Endodermal cell (in vitro differentiated cells): ENCODE measurements around the gene PRR5. TPM values are rescaled to one million over a fixed set of nuclear protein-coding genes. Genes with fewer than 3 reads are reported as not detected.

Experiments used
- DNase-seq: peaks from one replicate; pipeline ENCODE4 v3.0.0-alpha.2; 2017
- H3K27ac ChIP-seq: 2 replicates; pipeline ENCODE4 v1.5.1; 2013; ENCODE audit warnings: mild to moderate bottlenecking, low read depth, low read length, moderate library complexity
- H3K27me3 ChIP-seq: 2 replicates; pipeline ENCODE4 v1.6.1; 2013; ENCODE audit warnings: mild to moderate bottlenecking, low read length, moderate library complexity; ENCODE audit not compliant: insufficient read depth, control insufficient read depth, poor library complexity, severe bottlenecking
- H3K36me3 ChIP-seq: 2 replicates; pipeline ENCODE4 v1.7.0; 2013; ENCODE audit warnings: mild to moderate bottlenecking, low read length, moderate library complexity; ENCODE audit not compliant: control insufficient read depth, insufficient read depth
- H3K4me1 ChIP-seq: one replicate; pipeline ENCODE4 v1.7.0; 2013; ENCODE audit warnings: low read length; ENCODE audit not compliant: control insufficient read depth, insufficient read depth
- H3K4me3 ChIP-seq: 2 replicates; pipeline ENCODE4 v1.5.1; 2013; ENCODE audit warnings: mild to moderate bottlenecking, low read length, moderate library complexity
- H3K9ac ChIP-seq: 2 replicates; pipeline ENCODE4 v1.6.1; 2013; ENCODE audit warnings: mild to moderate bottlenecking, low read length, moderate library complexity; ENCODE audit not compliant: poor library complexity, severe bottlenecking; ENCODE audit errors: extremely low read depth
- H3K9me3 ChIP-seq: 2 replicates; pipeline ENCODE4 v1.6.1; 2013; ENCODE audit warnings: mild to moderate bottlenecking, low read length, moderate library complexity; ENCODE audit not compliant: control insufficient read depth
- H3K27ac Mint-ChIP-seq: 2 replicates; pipeline ENCODE4 v1.8.0; 2020; ENCODE audit warnings: mixed read lengths
- H3K27me3 Mint-ChIP-seq: 2 replicates; pipeline ENCODE4 v1.8.0; 2021; ENCODE audit warnings: mild to moderate bottlenecking, mixed read lengths; ENCODE audit not compliant: insufficient read depth
- H3K36me3 Mint-ChIP-seq: 2 replicates; pipeline ENCODE4 v1.8.0; 2020; ENCODE audit warnings: low read depth, mixed read lengths
- H3K4me1 Mint-ChIP-seq: 2 replicates; pipeline ENCODE4 v1.8.0; 2020; ENCODE audit warnings: mixed read lengths
- H3K4me3 Mint-ChIP-seq: 2 replicates; pipeline ENCODE4 v1.8.0; 2020; ENCODE audit warnings: mild to moderate bottlenecking, moderate library complexity, mixed read lengths
- H3K9me3 Mint-ChIP-seq: 2 replicates; pipeline ENCODE4 v1.8.0; 2020; ENCODE audit warnings: mild to moderate bottlenecking, mixed read lengths
- CTCF ChIP-seq: fragments of 200-600 bp; sonication (generic); conservative IDR thresholded peaks from 2 replicates; pipeline ENCODE4 v1.5.0; 2021; ENCODE audit warnings: antibody characterized with exemption, mild to moderate bottlenecking
- WGBS, 2 experiments: methylation state at CpG; one replicate each; pipeline versions ENCODE4 v1.1.5 to v1.1.7; 2013; ENCODE audit warnings: missing lambda C conversion rate in 2 of 2, mixed read lengths in 1 of 2; ENCODE audit not compliant: insufficient coverage in 1 of 2, insufficient read length in 1 of 2; 5-methylcytosine and 5-hydroxymethylcytosine counted together
- total RNA-seq, 2 donors: library from RNA; stranded (reverse); fragmentation: NEBNext Ultra II Directional in 1 of 2; extraction: Animal tissue kit (Norgen Biotek cat#: 25700) in 1 of 2; gene quantifications; 2 replicates in 1 of 2; 3 replicates in 1 of 2; pipeline ENCODE4 v1.2.1, GENCODE V29; 2021

PRR5 gene
- total RNA-seq, 2 donors from 2014 or later = 32.0 to 37.2 TPM

GRCh38 chr22:44726439-44726838 lies 24.4 kb downstream of the PRR5 start:
- no peak for TF ChIP-seq CTCF
- H3K9me3 Mint-ChIP-seq = no peaks in the 10 kb centered on the region
- no peaks in the 10 kb centered on the region for H3K27me3 ChIP-seq
- no peak overlapping the region for H3K4me3 ChIP-seq
- no peak overlapping the region for H3K27ac ChIP-seq
- H3K36me3 ChIP-seq = peaks cover 8% of the 10 kb centered on the region
- 93 to 98% methylated on average over 9 to 11 of the region's 11 CpGs for WGBS, 2 experiments
- H3K9ac ChIP-seq = no peak overlapping the region
- H3K4me1 ChIP-seq = peaks cover 8% of the 10 kb centered on the region
- H3K4me3 Mint-ChIP-seq = no peak overlapping the region
- no peak for DNase-seq
- peaks cover 25% of the 10 kb centered on the region for H3K36me3 Mint-ChIP-seq
- H3K27ac Mint-ChIP-seq = no peak overlapping the region
- no peaks in the 10 kb centered on the region for H3K27me3 Mint-ChIP-seq
- no peaks in the 10 kb centered on the region for H3K9me3 ChIP-seq
- H3K4me1 Mint-ChIP-seq = peaks cover 13% of the 10 kb centered on the region

GRCh38 chr22:44727148-44727547 lies 25.1 kb downstream of the PRR5 start:
- H3K9me3 ChIP-seq = no peaks in the 10 kb centered on the region
- peaks cover 8% of the 10 kb centered on the region for H3K4me1 ChIP-seq
- peaks cover 8% of the 10 kb centered on the region for H3K36me3 ChIP-seq
- Mint-ChIP-seq H3K36me3 (peaks cover 24% of the 10 kb centered on the region), H3K4me1 (peaks cover 13% of the 10 kb centered on the region), H3K27ac (no peak overlapping the region), H3K27me3 (no peaks in the 10 kb centered on the region), H3K4me3 (no peak overlapping the region), H3K9me3 (no peaks in the 10 kb centered on the region)
- no peaks in the 10 kb centered on the region for H3K27me3 ChIP-seq
- H3K27ac ChIP-seq = no peak overlapping the region
- TF ChIP-seq CTCF = no peak
- DNase-seq = no peak
- H3K4me3 ChIP-seq = no peak overlapping the region
- H3K9ac ChIP-seq = no peak overlapping the region
- WGBS, 2 experiments = 94 to 96% methylated on average over 13 to 21 of the region's 21 CpGs

- no peak for DNase-seq
- Mint-ChIP-seq H3K4me3 (no peak overlapping the region), H3K9me3 (no peaks in the 10 kb centered on the region), H3K36me3 (peaks cover 24% of the 10 kb centered on the region), H3K27ac (no peak overlapping the region), H3K27me3 (no peaks in the 10 kb centered on the region), H3K4me1 (peaks cover 13% of the 10 kb centered on the region)
- TF ChIP-seq CTCF = no peak
- H3K27me3 ChIP-seq = no peaks in the 10 kb centered on the region
- H3K27ac ChIP-seq = no peak overlapping the region
- no peak overlapping the region for H3K4me3 ChIP-seq
- H3K4me1 ChIP-seq = peaks cover 8% of the 10 kb centered on the region
- H3K9me3 ChIP-seq = no peaks in the 10 kb centered on the region
- WGBS, 2 experiments = 87 to 98% methylated on average over 7 to 13 of the region's 13 CpGs
- H3K9ac ChIP-seq = no peak overlapping the region
- H3K36me3 ChIP-seq = peaks cover 8% of the 10 kb centered on the region
These were observed 25.7 kb downstream of the PRR5 start for GRCh38 chr22:44727709-44728108.
